OCI-LY3 (cell line): ENCODE data around the gene CATSPER3.

Source experiments
- H2AFZ ChIP-seq: fragments of 200-600, 300-600 bp; shearing (Covaris generic); 2 replicates; pipeline ENCODE4 v1.6.0; 2014; ENCODE audit warnings: antibody characterized with exemption, low read depth, low read length
- H3K27ac ChIP-seq: fragments of 200-600, 300-600 bp; sonication (generic); 2 replicates; pipeline ENCODE4 v1.5.1; 2014; ENCODE audit warnings: mild to moderate bottlenecking, low read length, moderate library complexity, mixed read lengths
- H3K27me3 ChIP-seq: fragments of 200-600, 300-600 bp; sonication (generic); 2 replicates; pipeline ENCODE4 v1.6.1; 2014; ENCODE audit warnings: low read depth, low read length, mixed read lengths
- H3K36me3 ChIP-seq: fragments of 200-600, 300-600 bp; sonication (generic); replicated peaks from 2 replicates; pipeline ENCODE3; 2014; ENCODE audit warnings: low read depth, low read length, mixed read lengths
- H3K4me1 ChIP-seq: fragments of 300-600, 200-600 bp; sonication (generic); 2 replicates; pipeline ENCODE4 v1.6.1; 2014; ENCODE audit warnings: low read length, mixed read lengths
- H3K4me2 ChIP-seq: fragments of 200-600, 300-600 bp; sonication (generic); 2 replicates; pipeline ENCODE4 v1.6.1; 2014; ENCODE audit warnings: low read length, mixed read lengths
- H3K4me3 ChIP-seq: fragments of 300-600, 200-600 bp; sonication (generic); 2 replicates; pipeline ENCODE4 v1.5.1; 2014; ENCODE audit warnings: antibody characterized with exemption, mild to moderate bottlenecking, low read length, moderate library complexity
- H3K79me2 ChIP-seq: fragments of 300-600, 200-600 bp; shearing (Covaris generic); 2 replicates; pipeline ENCODE4 v1.6.1; 2014; ENCODE audit warnings: mild to moderate bottlenecking, low read length, mixed read lengths
- H3K9ac ChIP-seq: fragments of 300-600, 200-600 bp; shearing (Covaris generic); 2 replicates; pipeline ENCODE4 v1.6.0; 2014; ENCODE audit warnings: mild to moderate bottlenecking, low read length, moderate library complexity
- H3K9me3 ChIP-seq: fragments of 200-600, 300-600 bp; shearing (Covaris generic); 2 replicates; pipeline ENCODE4 v1.6.1; 2014; ENCODE audit warnings: low read length, mixed read lengths; ENCODE audit not compliant: insufficient read depth
- H4K20me1 ChIP-seq: fragments of 200-600, 300-600 bp; sonication (generic); 2 replicates; pipeline ENCODE4 v1.6.1; 2016; ENCODE audit warnings: low read length, mixed read lengths; ENCODE audit not compliant: insufficient read depth
- EZH2phosphoT487 ChIP-seq: fragments of 200-600 bp; shearing (Covaris generic); IDR thresholded peaks from 2 replicates; pipeline ENCODE4 v1.6.1; 2018; ENCODE audit warnings: antibody characterized with exemption, mixed run types, low read depth
- TF ChIP-seq, protein P1 (sequence below): fragments of 200-600, 300-600 bp; sonication (generic); IDR thresholded peaks from 2 replicates; pipeline ENCODE4 v1.5.1; 2014; ENCODE audit warnings: antibody characterized with exemption, low read length, low read depth

The CATSPER3 gene

GRCh38 chr5:135030123-135030955 is 62.6 kb downstream of the CATSPER3 start:
- Histone ChIP-seq H3K27me3 (no peaks in the 10 kb centered on the region), H3K9me3 (no peaks in the 10 kb centered on the region), H3K27ac (no peak overlapping the region), H3K36me3 (no peaks in the 10 kb centered on the region), H3K4me2 (no peak overlapping the region), H3K4me3 (no peak overlapping the region), H3K4me1 (peaks cover 12% of the 10 kb centered on the region), H3K79me2 (peaks cover 45% of the 10 kb centered on the region), H2AFZ (no peak overlapping the region), H4K20me1 (peaks cover 6% of the 10 kb centered on the region; the same call in 1 of the 2 replicates), H3K9ac (no peak overlapping the region)
- TF ChIP-seq, protein P1, sequence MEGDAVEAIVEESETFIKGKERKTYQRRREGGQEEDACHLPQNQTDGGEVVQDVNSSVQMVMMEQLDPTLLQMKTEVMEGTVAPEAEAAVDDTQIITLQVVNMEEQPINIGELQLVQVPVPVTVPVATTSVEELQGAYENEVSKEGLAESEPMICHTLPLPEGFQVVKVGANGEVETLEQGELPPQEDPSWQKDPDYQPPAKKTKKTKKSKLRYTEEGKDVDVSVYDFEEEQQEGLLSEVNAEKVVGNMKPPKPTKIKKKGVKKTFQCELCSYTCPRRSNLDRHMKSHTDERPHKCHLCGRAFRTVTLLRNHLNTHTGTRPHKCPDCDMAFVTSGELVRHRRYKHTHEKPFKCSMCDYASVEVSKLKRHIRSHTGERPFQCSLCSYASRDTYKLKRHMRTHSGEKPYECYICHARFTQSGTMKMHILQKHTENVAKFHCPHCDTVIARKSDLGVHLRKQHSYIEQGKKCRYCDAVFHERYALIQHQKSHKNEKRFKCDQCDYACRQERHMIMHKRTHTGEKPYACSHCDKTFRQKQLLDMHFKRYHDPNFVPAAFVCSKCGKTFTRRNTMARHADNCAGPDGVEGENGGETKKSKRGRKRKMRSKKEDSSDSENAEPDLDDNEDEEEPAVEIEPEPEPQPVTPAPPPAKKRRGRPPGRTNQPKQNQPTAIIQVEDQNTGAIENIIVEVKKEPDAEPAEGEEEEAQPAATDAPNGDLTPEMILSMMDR = no peak
- no peak for TF ChIP-seq EZH2phosphoT487

DNA sequence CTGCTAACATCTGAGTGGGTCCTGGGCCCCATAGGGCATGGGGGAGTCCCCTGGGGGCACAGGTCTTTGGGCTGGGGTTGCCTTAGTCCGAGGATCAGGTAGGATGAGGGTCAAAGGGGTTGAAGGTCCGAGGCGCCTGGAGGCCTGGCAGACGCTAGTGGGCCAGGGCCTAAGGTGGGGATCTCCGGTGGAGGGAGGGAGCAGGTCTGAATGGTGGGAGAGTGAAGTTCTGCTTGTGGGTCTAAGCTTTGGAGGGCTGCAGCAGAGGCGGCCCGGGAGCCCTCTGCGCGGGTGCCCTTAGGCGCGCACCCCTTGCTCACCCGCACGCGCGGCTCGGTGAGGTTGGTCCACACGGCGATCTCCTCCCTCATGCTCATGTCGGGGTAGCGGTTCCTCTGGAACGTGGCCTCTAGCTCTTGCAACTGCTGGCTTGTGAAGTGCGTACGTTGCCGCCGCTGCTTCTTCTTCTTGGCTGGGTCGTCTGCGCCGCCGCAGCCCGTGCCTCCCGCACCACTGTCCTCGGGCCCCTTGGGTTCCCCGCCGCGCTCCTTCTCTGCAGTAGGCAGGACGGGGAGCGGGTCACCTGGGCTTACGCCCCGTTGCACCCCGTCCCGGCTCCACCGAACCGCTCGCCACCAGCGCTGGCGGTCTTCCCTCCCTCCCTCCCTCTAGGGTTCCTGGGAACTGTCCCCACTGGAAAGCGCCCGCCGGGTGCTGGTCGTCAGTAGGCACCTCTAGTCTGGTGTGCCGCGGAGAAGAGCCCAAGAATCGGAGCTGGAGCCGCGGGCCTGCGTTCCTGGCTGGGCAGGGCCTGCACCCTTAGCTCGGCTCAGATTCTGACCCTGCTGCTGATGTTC is 63.5 kb downstream of the CATSPER3 start:
- no peaks in the 10 kb centered on the region for H3K36me3 ChIP-seq
- peaks cover 45% of the 10 kb centered on the region for H3K79me2 ChIP-seq
- no peaks in the 10 kb centered on the region for H3K27me3 ChIP-seq
- peak overlapping the region; percentile 94 for H3K4me2 ChIP-seq
- H3K27ac ChIP-seq = no peak overlapping the region
- H4K20me1 ChIP-seq = peaks cover 6% of the 10 kb centered on the region; the same call in 1 of the 2 replicates
- H3K4me3 ChIP-seq = peak overlapping the region; percentile 100; the same call in 1 of the 2 replicates
- no peak overlapping the region for H2AFZ ChIP-seq
- H3K4me1 ChIP-seq = peaks cover 12% of the 10 kb centered on the region
- TF ChIP-seq EZH2phosphoT487 = no peak
- H3K9ac ChIP-seq = no peak overlapping the region
- no peaks in the 10 kb centered on the region for H3K9me3 ChIP-seq

- Histone ChIP-seq H3K36me3 (no peaks in the 10 kb centered on the region), H3K4me2 (peak overlapping the region; percentile 94), H3K4me1 (peaks cover 12% of the 10 kb centered on the region), H3K79me2 (peaks cover 45% of the 10 kb centered on the region), H4K20me1 (0 out of 2 replicates have a peak, but pooled peaks cover 3% of the 10 kb centered on the region), H2AFZ (peak overlapping the region; percentile 46; the same call in 1 of the 2 replicates), H3K9me3 (no peaks in the 10 kb centered on the region), H3K27ac (peak overlapping the region; percentile 70), H3K27me3 (no peaks in the 10 kb centered on the region), H3K4me3 (peak overlapping the region; percentile 100), H3K9ac (peak overlapping the region; percentile 100)
- TF ChIP-seq, protein P1 = no peak
- TF ChIP-seq EZH2phosphoT487 = no peak
Observed at GRCh38 chr5:135031813-135032694, 64.3 kb downstream of the CATSPER3 start.

- Histone ChIP-seq H3K27me3 (no peaks in the 10 kb centered on the region), H2AFZ (peak overlapping the region; percentile 46; the same call in 1 of the 2 replicates)
Observed at GRCh38 chr5:135032695-135032998, 64.9 kb downstream of the CATSPER3 start.

More at GRCh38 chr5:135032695-135032998, 64.9 kb downstream of the CATSPER3 start:
- no peaks in the 10 kb centered on the region for H3K9me3 ChIP-seq
- peak overlapping the region; percentile 94 for H3K4me2 ChIP-seq
- H4K20me1 ChIP-seq = 0 out of 2 replicates have a peak, but pooled peaks cover 3% of the 10 kb centered on the region
- H3K36me3 ChIP-seq = no peaks in the 10 kb centered on the region
- H3K9ac ChIP-seq = peak overlapping the region; percentile 100
- TF ChIP-seq, protein P1 = no peak
- no peak for TF ChIP-seq EZH2phosphoT487
- peak overlapping the region; percentile 70 for H3K27ac ChIP-seq
- H3K79me2 ChIP-seq = peaks cover 45% of the 10 kb centered on the region
- peak overlapping the region; percentile 100 for H3K4me3 ChIP-seq
- peaks cover 12% of the 10 kb centered on the region for H3K4me1 ChIP-seq
